ENCODE measurements around the gene IL13.

Gene IL13

GRCh38 chr5:132667761-132668705 is 10.1 kb downstream of the IL13 start:
- no peak overlapping the region for H3K27ac ChIP-seq
- TF ChIP-seq, protein P1, sequence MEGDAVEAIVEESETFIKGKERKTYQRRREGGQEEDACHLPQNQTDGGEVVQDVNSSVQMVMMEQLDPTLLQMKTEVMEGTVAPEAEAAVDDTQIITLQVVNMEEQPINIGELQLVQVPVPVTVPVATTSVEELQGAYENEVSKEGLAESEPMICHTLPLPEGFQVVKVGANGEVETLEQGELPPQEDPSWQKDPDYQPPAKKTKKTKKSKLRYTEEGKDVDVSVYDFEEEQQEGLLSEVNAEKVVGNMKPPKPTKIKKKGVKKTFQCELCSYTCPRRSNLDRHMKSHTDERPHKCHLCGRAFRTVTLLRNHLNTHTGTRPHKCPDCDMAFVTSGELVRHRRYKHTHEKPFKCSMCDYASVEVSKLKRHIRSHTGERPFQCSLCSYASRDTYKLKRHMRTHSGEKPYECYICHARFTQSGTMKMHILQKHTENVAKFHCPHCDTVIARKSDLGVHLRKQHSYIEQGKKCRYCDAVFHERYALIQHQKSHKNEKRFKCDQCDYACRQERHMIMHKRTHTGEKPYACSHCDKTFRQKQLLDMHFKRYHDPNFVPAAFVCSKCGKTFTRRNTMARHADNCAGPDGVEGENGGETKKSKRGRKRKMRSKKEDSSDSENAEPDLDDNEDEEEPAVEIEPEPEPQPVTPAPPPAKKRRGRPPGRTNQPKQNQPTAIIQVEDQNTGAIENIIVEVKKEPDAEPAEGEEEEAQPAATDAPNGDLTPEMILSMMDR (conservative IDR thresholded peaks at IDR 0.05), result no peak
- no peak for TF ChIP-seq ZFX (IDR thresholded peaks at IDR 0.05)

GRCh38 chr5:132668706-132669454 is 10.9 kb downstream of the IL13 start:
- no peak for TF ChIP-seq ZFX (IDR thresholded peaks at IDR 0.05)
- TF ChIP-seq, protein P1 (conservative IDR thresholded peaks at IDR 0.05), result no peak

GRCh38 chr5:132669455-132669820 is 11.5 kb downstream of the IL13 start:
- no peak for TF ChIP-seq ZFX (IDR thresholded peaks at IDR 0.05)
- TF ChIP-seq, protein P1 (conservative IDR thresholded peaks at IDR 0.05), result no peak

More at GRCh38 chr5:132668706-132669454, 10.9 kb downstream of the IL13 start:
- no peak overlapping the region for H3K27ac ChIP-seq

DNA sequence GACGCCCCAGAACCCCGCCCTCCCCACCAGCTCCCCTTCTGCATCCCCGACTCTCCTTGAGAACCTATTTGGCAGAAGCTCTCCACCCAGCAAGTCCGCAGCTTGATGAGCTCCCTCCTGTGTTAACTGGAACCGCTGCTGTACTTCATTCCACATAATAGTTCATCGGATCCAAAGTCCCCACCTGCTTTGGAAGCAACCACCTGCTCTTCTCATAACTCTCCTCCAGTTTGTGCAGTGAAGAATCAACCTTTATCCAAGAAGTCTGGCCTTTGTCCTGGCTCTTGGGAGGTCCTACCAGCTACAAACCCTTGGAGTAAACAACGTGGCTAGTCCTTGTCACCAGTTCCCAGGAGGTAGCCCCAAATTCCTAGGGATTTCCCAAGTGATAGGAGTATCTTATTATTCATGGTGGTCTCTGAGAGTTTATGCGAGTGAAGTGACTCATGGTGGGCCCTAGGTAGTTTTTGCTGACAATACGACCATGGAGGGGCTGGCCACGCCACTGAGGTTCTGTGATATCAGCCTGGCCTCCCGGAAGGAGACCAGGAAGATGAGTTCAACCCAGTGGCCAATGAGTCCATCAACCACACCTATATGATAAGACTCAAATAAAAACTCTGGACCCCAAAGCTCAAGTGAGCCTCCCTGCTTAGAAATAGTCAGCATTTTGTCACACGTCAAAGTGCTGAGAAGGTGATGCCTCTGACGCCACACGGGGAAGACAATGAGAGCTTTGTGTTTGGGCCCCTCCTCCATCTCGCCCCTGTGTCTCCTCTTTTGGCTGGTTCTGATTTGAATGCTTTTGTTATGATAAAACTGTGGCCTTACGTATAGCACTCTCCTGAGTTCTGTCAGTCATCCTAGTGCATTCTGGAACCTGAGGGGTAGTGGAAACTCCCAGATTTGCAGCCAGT is 12.3 kb downstream of the IL13 start:
- no peak overlapping the region for H3K27ac ChIP-seq
- TF ChIP-seq, protein P1 (conservative IDR thresholded peaks at IDR 0.05), result no peak
- no peak for TF ChIP-seq ZFX (IDR thresholded peaks at IDR 0.05)

More at GRCh38 chr5:132669455-132669820, 11.5 kb downstream of the IL13 start:
- H3K27ac ChIP-seq, result no peak overlapping the region

- no peak overlapping the region for H3K27ac ChIP-seq
- TF ChIP-seq, protein P1 (conservative IDR thresholded peaks at IDR 0.05), result no peak
- TF ChIP-seq ZFX (IDR thresholded peaks at IDR 0.05), result no peak
Observed at GRCh38 chr5:132671000-132671399, 13.0 kb downstream of the IL13 start.

- no peak overlapping the region for H3K27ac ChIP-seq
- TF ChIP-seq ZFX (IDR thresholded peaks at IDR 0.05), result no peak
- TF ChIP-seq, protein P1 (conservative IDR thresholded peaks at IDR 0.05), result no peak
Observed at GRCh38 chr5:132673488-132673887, 15.5 kb downstream of the IL13 start.
